GM12878 (cell line): ENCODE results near the gene TMEM89. TPM values are rescaled to one million over a fixed set of nuclear protein-coding genes. Genes with fewer than 3 reads are reported as not detected.

Experiments
- ATAC-seq: fragments of 200-7000 bp; cut with Tn5 transposase; 3 replicates; pipeline ENCODE4 v1.9.1; 2020; ENCODE audit warnings: mild to moderate bottlenecking, moderate library complexity
- BruUV-seq: library from RNA; stranded (reverse); fragments of 400-500 nt; replicated peaks from 2 replicates; lab custom pipeline; 2021; lab: Mats Ljungman, UMichigan
- CTCF ChIA-PET: fragments of 300-600 bp; sonication (Branson Sonifier 250); formaldehyde crosslinking; extraction: SDS; loops from one replicate; lab custom pipeline; 2021; ENCODE audit warnings: inconsistent platforms; lab: Yijun Ruan, JAX
- POLR2A ChIA-PET: fragments of 350-600 bp; formaldehyde crosslinking; extraction: SDS; loops from one replicate; lab custom pipeline; 2021; ENCODE audit warnings: inconsistent platforms; lab: Charles Lee
- RAD21 ChIA-PET: fragments of 300-600 bp; sonication (Branson Sonifier 250); formaldehyde crosslinking; loops from one replicate; lab custom pipeline; 2023; ENCODE audit warnings: antibody characterized with exemption; ENCODE audit not compliant: unreplicated experiment; lab: Charles Lee
- SMC1A ChIA-PET: fragments of 300-600 bp; sonication (Branson Sonifier 250); formaldehyde crosslinking; loops from one replicate; lab custom pipeline; 2023; ENCODE audit not compliant: unreplicated experiment, uncharacterized antibody; lab: Charles Lee
- DNase-seq: peaks from one replicate; pipeline ENCODE4 v3.0.0-alpha.2; 2011; ENCODE audit warnings: low read depth, low spot score
- FAIRE-seq: peaks from 3 replicates; lab custom pipeline; 2011; peaks lifted over from hg19 to GRCh38; lab: Jason Lieb, UNC
- H2AFZ ChIP-seq: 2 replicates; pipeline ENCODE4 v1.6.0; 2011; ENCODE audit warnings: low read depth, low read length, control low read depth; ENCODE audit not compliant: control insufficient read depth
- H3K27ac ChIP-seq: 2 replicates; pipeline ENCODE4 v1.5.1; 2011; ENCODE audit warnings: control low read depth; ENCODE audit not compliant: control insufficient read depth, insufficient read depth
- H3K27me3 ChIP-seq, 2 experiments: replicated peaks in 1 of 2; 2 replicates each; pipeline versions ENCODE4 v1.6.0 to v1.6.1; 2011; ENCODE audit warnings: low read length in 1 of 2; ENCODE audit not compliant: control insufficient read depth in 2 of 2, insufficient read depth in 2 of 2
- H3K36me3 ChIP-seq, 2 experiments: 2 replicates each; pipeline ENCODE4 v1.5.1; 2011; ENCODE audit warnings: low read length in 1 of 2; ENCODE audit not compliant: control insufficient read depth in 2 of 2, insufficient read depth in 2 of 2
- H3K4me1 ChIP-seq: 2 replicates; pipeline ENCODE4 v1.6.1; 2011; ENCODE audit warnings: mild to moderate bottlenecking, low read length, moderate library complexity, mixed read lengths; ENCODE audit not compliant: control insufficient read depth, insufficient read depth
- H3K4me2 ChIP-seq: 2 replicates; pipeline ENCODE4 v1.6.0; 2011; ENCODE audit warnings: control low read depth; ENCODE audit not compliant: control insufficient read depth, insufficient read depth
- H3K4me3 ChIP-seq: fragments of 200-600 bp; sonication (generic); 2 replicates; pipeline ENCODE4 v1.5.1; 2016
- H3K79me2 ChIP-seq: 2 replicates; pipeline ENCODE4 v1.6.0; 2011; ENCODE audit warnings: low read length; ENCODE audit not compliant: control insufficient read depth, insufficient read depth
- H3K9ac ChIP-seq: 2 replicates; pipeline ENCODE4 v1.8.0; 2011; ENCODE audit warnings: low read length, control low read depth, mixed read lengths; ENCODE audit not compliant: control insufficient read depth, insufficient read depth
- H3K9me3 ChIP-seq: replicated peaks from 3 replicates; pipeline ENCODE4 v1.5.1; 2011; ENCODE audit warnings: mild to moderate bottlenecking, low read length; ENCODE audit not compliant: control insufficient read depth, insufficient read depth
- H4K20me1 ChIP-seq: 2 replicates; pipeline ENCODE4 v1.6.0; 2011; ENCODE audit not compliant: control insufficient read depth, insufficient read depth
- BHLHE40 ChIP-seq, 2 experiments: fragments of 450-650 bp in 1 of 2; IDR thresholded peaks; 2 replicates each; pipeline ENCODE4 v1.6.1; 2011 to 2017; ENCODE audit warnings: low read depth in 2 of 2, borderline replicate concordance in 1 of 2, improper control_type of control experiment in 1 of 2, low read length in 1 of 2, mild to moderate bottlenecking in 1 of 2
- CBX5 ChIP-seq: sonication (generic); IDR thresholded peaks from 2 replicates; pipeline ENCODE4 v1.6.1; 2016; ENCODE audit warnings: low read depth, moderate library complexity, mild to moderate bottlenecking, inconsistent platforms
- EP300 ChIP-seq, 2 experiments: fragments of 150-350 bp in 1 of 2; IDR thresholded peaks; 2 replicates each; pipeline ENCODE4 v1.6.1; 2011 to 2012; ENCODE audit warnings: low read depth in 2 of 2, low read length in 2 of 2, borderline replicate concordance in 1 of 2, improper control_type of control experiment in 1 of 2, inconsistent platforms in 1 of 2; ENCODE audit not compliant: control insufficient read depth in 1 of 2
- EZH2 ChIP-seq: IDR thresholded peaks from 2 replicates; pipeline ENCODE4 v1.6.1; 2012; ENCODE audit warnings: low read depth, mild to moderate bottlenecking, control low read depth, inconsistent platforms, low read length, borderline replicate concordance; ENCODE audit not compliant: control insufficient read depth
- GABPA ChIP-seq: IDR thresholded peaks from 2 replicates; pipeline ENCODE4 v1.6.1; 2014; ENCODE audit warnings: antibody characterized with exemption, low read depth, mild to moderate bottlenecking, inconsistent platforms
- IKZF1 ChIP-seq: fragments of 450-650 bp; conservative IDR thresholded peaks from 2 replicates; pipeline ENCODE4 v1.6.1; 2017; ENCODE audit warnings: antibody characterized with exemption, mild to moderate bottlenecking
- KDM1A ChIP-seq: fragments of 200-600 bp; sonication (generic); IDR thresholded peaks from 2 replicates; pipeline ENCODE4 v1.6.1; 2016; ENCODE audit warnings: borderline replicate concordance
- NBN ChIP-seq: fragments of 450-650 bp; IDR thresholded peaks from 2 replicates; pipeline ENCODE4 v1.6.1; 2016
- RCOR1 ChIP-seq: conservative IDR thresholded peaks from 2 replicates; pipeline ENCODE4 v1.6.1; 2012; ENCODE audit warnings: low read depth, low read length, improper control_type of control experiment
- SMAD5 ChIP-seq: IDR thresholded peaks from 2 replicates; pipeline ENCODE4 v1.6.1; 2016; ENCODE audit warnings: antibody characterized with exemption, low read depth
- SMARCA5 ChIP-seq: fragments of 450-650 bp; IDR thresholded peaks from 2 replicates; pipeline ENCODE4 v1.6.1; 2017; ENCODE audit warnings: mild to moderate bottlenecking
- SREBF1 ChIP-seq: IDR thresholded peaks from 2 replicates; pipeline ENCODE4 v1.6.1; 2012; ENCODE audit warnings: mild to moderate bottlenecking, low read length
- SUPT20H ChIP-seq: IDR thresholded peaks from 2 replicates; pipeline ENCODE4 v1.6.1; 2011; ENCODE audit warnings: low read depth, mild to moderate bottlenecking, low read length, moderate library complexity, borderline replicate concordance; ENCODE audit not compliant: control insufficient read depth
- YBX1 ChIP-seq: fragments of 450-650 bp; IDR thresholded peaks from 2 replicates; pipeline ENCODE4 v1.6.1; 2016; ENCODE audit warnings: antibody characterized with exemption
- ZNF24 ChIP-seq: fragments of 450-650 bp; IDR thresholded peaks from 2 replicates; pipeline ENCODE4 v1.6.1; 2017; ENCODE audit warnings: antibody characterized with exemption, mild to moderate bottlenecking
- ZNF274 ChIP-seq: IDR thresholded peaks from one replicate; pipeline ENCODE4 v1.8.0; 2011; ENCODE audit not compliant: insufficient read length, insufficient read depth
- WGBS: methylation state at CpG from one replicate; pipeline ENCODE4 v1.1.6; 2016; ENCODE audit warnings: low lambda C conversion rate; ENCODE audit not compliant: insufficient replicate concordance, insufficient coverage; ENCODE audit errors: missing lambda C conversion rate; 5-methylcytosine and 5-hydroxymethylcytosine counted together
- in situ Hi-C: fragments of 300-500 bp; cut with MboI; formaldehyde crosslinking; loops from 9 replicates; pipeline ENCODE4 v1.14.3; 2018; ENCODE audit warnings: mixed read lengths
- intact Hi-C: fragments of 100-400 bp; cut with micrococcal nuclease; formaldehyde crosslinking; loops from one replicate; pipeline ENCODE4 v1.14.2; 2022; ENCODE audit not compliant: unreplicated experiment
- polyA plus RNA-seq, 11 experiments: library from polyadenylated mRNA; depleted of rRNA in 4 of 11; unstranded in 6 of 11; stranded (reverse) in 5 of 11; fragments of >200 nt; fragmentation: Nextera tagmentation in 4 of 11; fragmentation: Illumina TruSeq in 1 of 11; extraction: Ambion mirVana in 4 of 11; extraction: Trizol in 1 of 11; gene quantifications; 1 replicate in 1 of 11; 2 replicates in 10 of 11; pipeline versions ENCODE4 v1.2.1 to v1.2.3, GENCODE V29; 2011 to 2016; ENCODE audit warnings: inconsistent platforms in 2 of 11, missing spikeins in 2 of 11, low read depth in 1 of 11
- total RNA-seq, 4 experiments: library from RNA; depleted of rRNA in 3 of 4; stranded (reverse); fragments of >200 nt in 3 of 4; fragmentation: Illumina TruSeq in 1 of 4; extraction: Trizol in 1 of 4; gene quantifications; 2 replicates each; pipeline versions ENCODE4 v1.2.1 to v1.2.3, GENCODE V29; 2013 to 2021
- TF ChIP-seq, protein P1 (sequence below): fragments of 450-650 bp; IDR thresholded peaks from 2 replicates; pipeline ENCODE4 v1.6.1; 2016; ENCODE audit warnings: mild to moderate bottlenecking
- TF ChIP-seq, protein P2 (sequence below): IDR thresholded peaks from 2 replicates; pipeline ENCODE4 v1.6.1; 2012; ENCODE audit warnings: low read depth, low read length, improper control_type of control experiment
- TF ChIP-seq, protein P3 (sequence below): fragments of 450-650 bp; IDR thresholded peaks from 2 replicates; pipeline ENCODE4 v1.6.1; 2017; ENCODE audit warnings: mild to moderate bottlenecking, low read depth, inconsistent platforms; ENCODE audit not compliant: poor library complexity, severe bottlenecking

Gene TMEM89
- total and polyA plus RNA-seq, 10 of the 15 experiments (the other 5 are each of a cell fraction or from before 2014, with no cell fraction given) = not detected

DNA sequence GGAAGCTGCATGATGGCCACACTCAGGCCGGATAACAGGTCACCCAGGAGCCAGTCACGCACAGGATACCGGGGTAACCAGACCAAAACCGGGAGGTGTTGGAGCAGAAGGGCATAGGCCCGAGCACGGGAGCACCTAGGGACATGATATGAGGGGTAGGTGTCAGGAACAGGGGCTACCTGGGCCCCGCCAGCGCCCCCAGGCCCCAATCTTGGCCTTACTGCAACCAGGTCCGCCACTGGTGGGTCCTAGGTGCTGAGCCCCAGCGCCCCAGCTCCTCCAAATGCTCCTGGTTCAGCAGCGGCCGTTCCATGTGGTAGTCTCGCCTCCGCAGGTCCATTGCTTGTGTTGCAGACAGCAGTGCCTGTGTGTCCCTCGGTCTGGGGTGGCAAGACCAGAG, 11.7 kb upstream of the TMEM89 start (continued):
- no peak for TF ChIP-seq CBX5

DNA sequence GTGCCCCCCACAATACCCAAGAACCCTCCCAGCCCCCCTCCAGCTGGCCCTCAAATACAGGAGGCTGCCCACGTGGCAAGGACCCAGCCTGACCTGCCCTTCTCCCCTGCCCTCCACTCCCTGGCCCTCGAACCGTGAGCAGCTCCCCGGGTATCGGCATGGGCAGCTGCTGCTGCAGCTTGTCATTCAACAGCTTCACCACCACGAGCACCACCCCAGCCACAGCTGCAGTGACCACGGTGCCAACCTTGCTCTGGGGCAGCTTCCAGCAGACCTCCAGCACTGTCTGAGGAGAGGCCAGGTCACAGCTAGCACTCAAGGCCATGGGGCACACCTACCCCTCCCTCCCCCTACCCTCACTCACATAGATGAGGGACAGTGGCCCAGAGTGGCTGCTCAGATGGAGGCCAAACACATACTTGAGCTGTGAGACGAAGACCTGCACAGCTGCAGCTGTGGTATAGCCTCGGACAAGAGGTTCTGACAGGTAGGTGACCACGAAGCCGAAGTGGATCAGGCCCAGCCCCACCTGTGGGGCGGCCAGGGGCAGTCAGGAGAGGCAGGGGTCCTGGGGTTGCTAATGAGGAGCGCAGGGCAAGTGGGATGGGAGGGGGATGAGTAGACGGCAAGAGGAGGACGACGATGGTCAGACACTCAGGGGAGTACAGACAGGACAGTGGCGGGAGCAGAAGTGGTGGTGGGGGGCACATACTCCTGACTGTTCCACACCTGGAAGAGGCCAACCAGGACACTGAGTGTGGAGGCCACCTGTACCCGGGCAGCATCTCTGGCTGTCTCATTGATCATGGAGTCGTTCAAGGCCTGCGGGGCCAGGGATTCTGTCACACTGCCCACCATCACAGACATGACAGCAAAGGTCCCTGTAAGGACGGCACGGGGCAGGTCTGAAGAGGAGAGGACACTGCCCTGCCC, 10.2 kb upstream of the TMEM89 start:
- Histone ChIP-seq H2AFZ (no peak overlapping the region), H3K4me1 (peaks cover 11% of the 10 kb centered on the region; the same call in 1 of the 2 replicates)
- TF ChIP-seq ZNF24 = no peak
- TF ChIP-seq NBN = no peak
- TF ChIP-seq EP300 (IDR thresholded peaks at IDR 0.05; ENCODE audit: borderline replicate concordance in 1 of 2, control insufficient read depth in 1 of 2, low read depth in 2 of 2, low read length in 2 of 2) = no peak
- no peak for TF ChIP-seq GABPA
- no peak for TF ChIP-seq BHLHE40 (IDR thresholded peaks at IDR 0.05; ENCODE audit: borderline replicate concordance in 1 of 2, low read depth in 2 of 2, low read length in 1 of 2)
- TF ChIP-seq, protein P1, sequence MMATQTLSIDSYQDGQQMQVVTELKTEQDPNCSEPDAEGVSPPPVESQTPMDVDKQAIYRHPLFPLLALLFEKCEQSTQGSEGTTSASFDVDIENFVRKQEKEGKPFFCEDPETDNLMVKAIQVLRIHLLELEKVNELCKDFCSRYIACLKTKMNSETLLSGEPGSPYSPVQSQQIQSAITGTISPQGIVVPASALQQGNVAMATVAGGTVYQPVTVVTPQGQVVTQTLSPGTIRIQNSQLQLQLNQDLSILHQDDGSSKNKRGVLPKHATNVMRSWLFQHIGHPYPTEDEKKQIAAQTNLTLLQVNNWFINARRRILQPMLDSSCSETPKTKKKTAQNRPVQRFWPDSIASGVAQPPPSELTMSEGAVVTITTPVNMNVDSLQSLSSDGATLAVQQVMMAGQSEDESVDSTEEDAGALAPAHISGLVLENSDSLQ = no peak
- TF ChIP-seq RCOR1 = no peak
- TF ChIP-seq ZNF274 = no peak
- TF ChIP-seq KDM1A = no peak
- TF ChIP-seq, protein P2, sequence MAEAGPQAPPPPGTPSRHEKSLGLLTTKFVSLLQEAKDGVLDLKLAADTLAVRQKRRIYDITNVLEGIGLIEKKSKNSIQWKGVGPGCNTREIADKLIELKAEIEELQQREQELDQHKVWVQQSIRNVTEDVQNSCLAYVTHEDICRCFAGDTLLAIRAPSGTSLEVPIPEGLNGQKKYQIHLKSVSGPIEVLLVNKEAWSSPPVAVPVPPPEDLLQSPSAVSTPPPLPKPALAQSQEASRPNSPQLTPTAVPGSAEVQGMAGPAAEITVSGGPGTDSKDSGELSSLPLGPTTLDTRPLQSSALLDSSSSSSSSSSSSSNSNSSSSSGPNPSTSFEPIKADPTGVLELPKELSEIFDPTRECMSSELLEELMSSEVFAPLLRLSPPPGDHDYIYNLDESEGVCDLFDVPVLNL = no peak
- TF ChIP-seq SREBF1 = no peak
- no peak for TF ChIP-seq IKZF1
- no peak for TF ChIP-seq YBX1
- TF ChIP-seq SMAD5 = no peak
- TF ChIP-seq EZH2 = no peak
- no peak for TF ChIP-seq SMARCA5
- no peak for TF ChIP-seq SUPT20H
- TF ChIP-seq, protein P3, sequence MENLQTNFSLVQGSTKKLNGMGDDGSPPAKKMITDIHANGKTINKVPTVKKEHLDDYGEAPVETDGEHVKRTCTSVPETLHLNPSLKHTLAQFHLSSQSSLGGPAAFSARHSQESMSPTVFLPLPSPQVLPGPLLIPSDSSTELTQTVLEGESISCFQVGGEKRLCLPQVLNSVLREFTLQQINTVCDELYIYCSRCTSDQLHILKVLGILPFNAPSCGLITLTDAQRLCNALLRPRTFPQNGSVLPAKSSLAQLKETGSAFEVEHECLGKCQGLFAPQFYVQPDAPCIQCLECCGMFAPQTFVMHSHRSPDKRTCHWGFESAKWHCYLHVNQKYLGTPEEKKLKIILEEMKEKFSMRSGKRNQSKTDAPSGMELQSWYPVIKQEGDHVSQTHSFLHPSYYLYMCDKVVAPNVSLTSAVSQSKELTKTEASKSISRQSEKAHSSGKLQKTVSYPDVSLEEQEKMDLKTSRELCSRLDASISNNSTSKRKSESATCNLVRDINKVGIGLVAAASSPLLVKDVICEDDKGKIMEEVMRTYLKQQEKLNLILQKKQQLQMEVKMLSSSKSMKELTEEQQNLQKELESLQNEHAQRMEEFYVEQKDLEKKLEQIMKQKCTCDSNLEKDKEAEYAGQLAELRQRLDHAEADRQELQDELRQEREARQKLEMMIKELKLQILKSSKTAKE = no peak
- TF ChIP-seq, all 136 proteins: peak for 0
- DNase-seq = no peak
- POLR2A ChIA-PET = no interaction called here
- H3K4me2 ChIP-seq = no peak overlapping the region
- H3K9ac ChIP-seq = no peak overlapping the region
- CTCF ChIA-PET = no interaction called here
- H3K27ac ChIP-seq = no peak overlapping the region
- H3K79me2 ChIP-seq = peaks cover 3% of the 10 kb centered on the region
- intact Hi-C loops = no loop called here
- no peak for ATAC-seq
- SMC1A ChIA-PET = no interaction called here
- H3K4me3 ChIP-seq = no peak overlapping the region
- no peaks in the 10 kb centered on the region for H3K27me3 ChIP-seq
- RAD21 ChIA-PET = no interaction called here
- no TSS peak for BruUV-seq
- 74% methylated on average over 22 of the region's 22 CpGs for WGBS
- H3K9me3 ChIP-seq = no peaks in the 10 kb centered on the region
- FAIRE-seq = no peak
- in situ Hi-C loops = no loop called here
- H4K20me1 ChIP-seq = no peaks in the 10 kb centered on the region
- peaks cover 0 to 7% of the 10 kb centered on the region in 2 experiments; a peak in 3 of 4 replicates for H3K36me3 ChIP-seq
